DMS 273 (cell line): ENCODE measurements around the gene JAG2.

ENCODE experiments used
- DNase-seq: peaks from one replicate; lab custom pipeline; 2025; ENCODE audit not compliant: unreplicated experiment; lab: John Stamatoyannopoulos, UW

Gene JAG2

DNA sequence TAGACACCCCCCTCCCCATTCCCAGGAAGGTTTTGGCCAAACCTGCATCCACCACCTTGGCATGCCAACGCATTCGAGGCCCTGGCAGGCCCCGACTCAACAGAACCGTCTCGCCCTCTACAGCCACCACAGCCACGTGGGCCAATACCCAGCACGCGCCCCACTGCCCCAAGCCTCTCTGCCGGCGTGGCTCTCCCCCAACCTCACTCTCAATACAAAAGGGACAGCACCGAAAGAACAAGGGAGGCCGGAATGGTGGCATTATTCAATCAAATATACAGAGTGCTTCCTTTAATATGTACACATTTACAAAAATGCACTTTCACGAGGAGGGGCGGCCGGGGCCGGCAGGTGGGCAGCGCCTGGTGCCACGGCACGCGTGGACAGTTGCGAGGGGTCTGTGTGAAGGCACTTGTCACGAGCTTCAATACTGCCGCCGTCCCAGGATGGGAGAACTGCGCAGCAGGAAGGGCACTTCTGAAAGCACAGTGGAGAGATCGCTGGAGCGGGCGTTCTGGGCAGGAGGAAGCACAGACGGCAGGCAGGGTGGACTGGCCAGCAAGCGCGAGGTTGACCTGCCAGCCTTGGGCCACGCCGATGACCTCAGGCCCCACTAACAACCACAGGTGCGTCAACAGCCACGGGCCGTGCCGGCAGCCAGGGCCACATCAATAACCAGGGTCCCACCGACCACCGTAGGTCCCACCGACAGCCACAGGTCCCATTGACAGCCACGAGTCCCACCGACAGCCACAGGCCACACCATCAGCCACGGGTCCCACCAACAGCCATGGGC, 26.9 kb downstream of the JAG2 start:
- no peak for DNase-seq

- DNase-seq, result no peak
These were observed 27.6 kb downstream of the JAG2 start for GRCh38 chr14:105141026-105141425.

GRCh38 chr14:105140581-105140980, 28.0 kb downstream of the JAG2 start:
- no peak for DNase-seq

GRCh38 chr14:105139831-105140239, 28.7 kb downstream of the JAG2 start:
- DNase-seq, result no peak

DNA sequence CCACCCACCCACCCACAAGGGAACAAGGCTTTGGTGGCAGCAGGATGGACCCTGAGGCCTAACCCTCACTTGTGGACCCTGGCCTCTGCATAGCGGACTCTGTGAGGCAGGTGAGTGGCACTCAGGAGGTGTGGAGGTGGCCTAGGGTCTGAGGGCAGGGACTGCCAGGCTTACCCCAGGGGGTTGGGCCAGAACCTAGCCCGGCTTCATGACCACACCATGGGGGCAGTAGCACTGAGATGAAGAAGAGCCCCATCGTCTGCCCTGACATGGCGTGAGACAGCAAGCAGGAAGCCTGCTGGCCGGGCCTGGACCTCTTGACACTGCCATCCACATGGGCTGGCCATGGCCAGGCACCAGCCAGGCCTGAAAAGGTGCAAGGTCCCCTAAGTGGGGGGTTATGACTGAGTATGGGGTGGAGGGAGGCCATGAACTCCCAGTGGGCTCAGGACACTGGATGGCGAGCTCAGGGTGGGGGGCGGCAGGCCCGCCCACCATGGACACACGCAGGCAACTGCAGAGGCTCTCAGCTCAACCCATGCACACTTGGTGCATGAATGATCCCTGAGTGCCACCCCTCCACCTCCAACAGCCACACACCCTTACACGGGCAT, 29.3 kb downstream of the JAG2 start:
- DNase-seq, result no peak

DNA sequence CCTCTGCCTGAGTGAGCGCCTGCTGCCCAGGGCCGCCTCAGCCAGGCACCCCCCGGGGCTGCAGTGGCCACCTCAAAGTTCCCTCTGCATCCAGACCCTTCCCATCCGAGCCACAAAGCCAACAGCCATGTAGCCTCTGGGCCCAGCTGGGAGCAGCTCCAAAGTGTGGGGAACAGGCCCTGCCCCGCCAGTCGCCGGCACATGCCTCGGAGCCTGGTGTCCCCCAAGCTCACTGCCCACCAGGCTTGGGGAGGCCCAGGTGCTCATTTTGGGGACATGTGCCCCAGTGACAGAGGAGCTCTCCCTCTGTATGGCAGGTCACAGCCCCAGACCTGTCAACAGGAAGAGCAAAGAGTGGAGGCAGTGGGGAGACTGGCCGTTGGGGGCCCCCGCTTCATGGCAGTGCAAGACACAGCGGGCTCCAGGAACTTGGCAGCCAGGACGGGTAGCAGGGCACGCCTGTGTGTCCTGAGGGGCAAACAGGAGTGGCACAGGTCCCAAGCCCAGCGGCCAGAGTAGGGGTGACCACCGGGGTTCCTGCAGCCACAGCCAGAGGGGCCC, 29.9 kb downstream of the JAG2 start:
- no peak for DNase-seq

DNA sequence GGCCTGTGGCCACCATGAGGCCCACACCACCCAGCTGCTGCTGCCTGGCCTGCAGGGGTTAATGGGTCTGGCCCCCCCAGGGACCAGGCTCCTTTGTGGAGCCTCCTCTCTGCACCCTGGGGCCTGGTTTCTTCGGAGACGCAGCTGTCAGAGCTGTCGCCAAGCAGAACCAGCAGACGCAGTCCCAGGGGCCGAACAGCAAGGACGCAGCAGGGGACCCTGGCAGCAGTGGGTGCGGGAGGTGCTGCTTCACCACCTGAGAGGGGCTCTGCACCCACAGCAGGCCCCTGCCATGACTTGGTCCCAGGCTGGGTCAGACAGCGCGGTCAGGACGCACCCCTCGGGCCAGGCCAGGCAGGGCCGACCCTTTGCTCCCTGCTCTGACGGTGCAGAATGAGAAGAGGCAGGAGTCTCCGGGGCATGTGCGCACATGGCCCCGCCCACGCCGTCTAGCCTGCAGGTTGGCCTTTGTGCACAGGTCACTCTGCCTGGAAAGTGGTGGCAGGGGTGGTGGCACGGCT, 30.5 kb downstream of the JAG2 start:
- DNase-seq, result no peak

GRCh38 chr14:105137481-105138020, 31.0 kb downstream of the JAG2 start:
- DNase-seq, result no peak

DNA sequence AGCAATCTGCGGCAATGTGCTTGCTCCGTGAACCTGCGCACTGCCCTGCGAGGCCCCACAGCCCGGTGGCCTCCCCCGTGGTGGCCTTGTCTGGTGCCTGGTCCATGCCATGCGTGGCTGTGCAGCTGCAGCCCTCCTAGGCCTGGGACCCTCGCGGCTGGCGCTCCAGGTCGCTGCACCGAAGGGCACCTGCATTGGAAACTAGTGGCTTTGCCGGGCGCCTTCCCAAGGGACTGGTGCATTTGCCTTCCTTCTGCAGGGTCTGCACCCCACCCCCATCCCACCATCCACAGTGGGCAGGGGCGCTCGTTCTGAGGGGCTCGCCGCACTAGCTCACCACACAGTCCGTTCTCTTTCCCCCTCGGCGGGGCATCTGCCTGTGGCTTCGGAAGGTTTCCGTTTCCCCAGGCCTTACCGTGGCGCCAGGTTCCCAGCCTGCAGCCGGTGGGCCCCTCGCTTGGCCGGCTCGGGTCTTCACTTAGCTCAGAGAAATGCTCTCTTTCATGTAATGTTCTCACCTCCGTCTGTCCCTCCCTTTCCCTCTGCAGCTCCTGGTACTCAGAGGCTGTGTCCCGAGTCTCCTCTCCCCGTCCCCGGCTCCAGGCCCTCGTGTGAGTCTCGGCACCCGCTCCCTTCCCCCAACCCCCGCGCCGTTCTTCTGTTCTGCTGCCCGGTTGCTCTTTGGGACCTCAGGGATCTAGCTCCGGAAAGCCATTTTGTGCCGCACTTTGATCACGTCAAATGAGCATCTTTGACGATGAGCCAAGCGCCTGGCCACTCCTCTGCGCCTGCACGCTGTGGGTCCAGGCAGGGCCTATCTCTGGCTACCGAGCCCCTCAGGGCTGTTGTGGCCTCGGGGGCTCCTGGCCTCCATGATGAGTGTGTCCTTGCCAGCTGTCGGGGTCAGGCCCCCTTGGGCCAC, 31.9 kb downstream of the JAG2 start:
- no peak for DNase-seq

DNA sequence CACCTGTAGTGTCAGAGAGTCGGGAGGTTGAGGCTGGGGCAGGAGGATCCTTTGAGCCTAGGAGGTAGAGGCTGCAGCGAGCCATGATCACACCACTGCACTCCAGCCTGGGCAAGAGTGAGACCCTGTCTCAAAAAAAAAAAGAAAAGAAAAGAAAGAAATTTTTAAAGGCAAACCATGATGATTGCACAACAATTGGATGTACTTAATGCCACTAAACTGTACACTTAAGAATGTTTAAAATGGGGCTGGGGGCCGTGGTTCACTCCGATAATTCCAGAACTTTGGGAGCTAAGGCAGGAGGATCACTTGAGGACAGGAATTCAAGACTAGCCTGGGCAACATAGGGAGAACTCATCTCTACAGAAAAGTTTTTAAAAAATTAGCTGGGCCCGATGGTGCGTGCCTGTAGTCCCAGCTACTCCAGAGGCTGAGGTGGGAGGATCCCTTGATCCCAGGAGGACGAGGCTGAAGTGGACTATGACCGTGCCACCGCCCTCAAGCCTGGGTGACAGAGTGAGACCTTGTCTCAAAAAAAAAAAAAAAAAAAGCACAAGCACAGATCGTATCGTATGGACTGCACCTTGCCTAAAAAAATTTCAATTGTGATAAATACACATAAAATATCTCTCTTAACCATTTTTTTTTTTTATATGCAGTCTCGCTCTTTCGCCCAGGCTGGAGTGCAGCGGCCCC, 32.7 kb downstream of the JAG2 start:
- DNase-seq, result no peak

- DNase-seq, result no peak
These were observed 35.5 kb downstream of the JAG2 start for GRCh38 chr14:105132921-105133654.

GRCh38 chr14:105131241-105131640, 37.3 kb downstream of the JAG2 start:
- DNase-seq, result no peak

GRCh38 chr14:105128059-105128458, 40.5 kb downstream of the JAG2 start:
- DNase-seq, result no peak

GRCh38 chr14:105126981-105127329, 41.6 kb downstream of the JAG2 start:
- DNase-seq, result no peak

DNA sequence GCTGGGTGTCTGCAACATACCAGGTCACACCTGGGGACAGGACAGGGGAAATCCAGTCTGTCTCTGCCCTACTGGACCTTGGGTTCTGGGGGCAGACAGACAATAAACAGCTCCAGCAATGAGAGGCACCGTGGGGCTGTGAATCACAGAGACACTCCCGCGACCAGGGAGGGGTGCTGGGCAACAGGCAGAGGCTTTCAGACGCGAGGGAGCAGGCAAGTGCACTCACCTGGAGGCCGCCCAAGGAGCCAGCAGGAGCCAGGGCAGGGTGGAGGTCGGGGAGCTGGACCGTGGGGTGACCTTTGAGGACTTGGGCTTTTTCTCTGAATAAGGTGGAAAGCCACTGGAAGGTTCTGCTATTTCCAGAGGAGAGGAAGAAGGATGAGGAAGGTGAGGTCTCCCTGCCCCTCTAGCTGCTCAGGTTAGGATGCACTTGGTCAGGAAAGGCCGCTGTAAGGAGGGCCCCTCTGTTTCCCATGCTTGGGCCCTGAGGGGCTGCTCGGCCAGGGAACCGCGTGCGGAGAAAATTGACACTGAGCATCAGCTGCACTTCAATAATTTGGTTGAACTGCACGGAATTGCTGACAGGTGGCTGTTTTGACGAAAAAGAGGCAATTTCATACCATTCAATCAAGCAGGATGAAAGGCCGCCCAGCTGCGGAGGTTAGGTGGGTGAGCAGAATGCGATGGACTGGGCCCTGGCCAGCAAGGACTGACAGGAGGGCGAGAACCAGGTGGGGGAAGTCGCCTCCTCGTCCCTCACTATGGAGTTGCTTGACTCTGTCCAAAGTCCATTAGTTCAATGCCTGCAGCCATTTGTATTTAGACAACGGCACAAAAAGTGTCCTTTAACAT, 42.2 kb downstream of the JAG2 start:
- DNase-seq, result no peak

DNA sequence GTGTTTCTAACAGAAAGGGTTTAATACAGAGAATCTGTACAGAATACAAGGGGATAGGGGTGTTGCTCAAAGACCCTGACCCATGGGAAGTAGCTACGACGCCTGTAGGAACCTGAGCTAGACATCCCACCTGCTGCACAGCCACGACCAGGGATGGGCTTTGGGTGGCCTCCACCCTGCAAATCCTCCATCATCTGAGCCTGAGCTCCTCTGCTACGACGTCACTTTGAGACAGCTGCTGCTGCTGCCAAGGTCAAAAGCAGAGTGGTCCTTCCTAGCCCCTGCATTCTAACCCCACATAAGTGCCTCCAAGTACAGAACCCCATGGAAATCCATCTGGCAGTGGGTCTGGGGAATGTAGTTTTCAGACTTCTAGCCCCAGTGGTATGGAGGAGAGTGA, 43.8 kb downstream of the JAG2 start:
- DNase-seq, result no peak

- no peak for DNase-seq
These were observed 44.4 kb downstream of the JAG2 start for GRCh38 chr14:105123981-105124765.

GRCh38 chr14:105123064-105123665, 45.4 kb downstream of the JAG2 start:
- no peak for DNase-seq
